SK-N-SH (cell line): ENCODE data around the gene MYO18A.

Experiments
- CTCF ChIP-seq: fragments of 200-600 bp; sonication (generic); IDR thresholded peaks from 2 replicates; pipeline ENCODE4 v1.6.1; 2017; ENCODE audit warnings: antibody characterized with exemption, mild to moderate bottlenecking, moderate library complexity
- EZH2phosphoT487 ChIP-seq: fragments of 200-600 bp; sonication (generic); IDR thresholded peaks from 2 replicates; pipeline ENCODE4 v1.6.1; 2017; ENCODE audit warnings: low read depth, mixed run types, mild to moderate bottlenecking, antibody characterized with exemption, moderate library complexity, borderline replicate concordance
- FOXM1 ChIP-seq: IDR thresholded peaks from 2 replicates; pipeline ENCODE4 v1.4.0; 2012; ENCODE audit warnings: low read depth, mild to moderate bottlenecking
- GABPA ChIP-seq: IDR thresholded peaks from 2 replicates; pipeline ENCODE4 v1.4.0; 2012; ENCODE audit warnings: low read depth, mild to moderate bottlenecking
- POLR2AphosphoS5 ChIP-seq: IDR thresholded peaks from 2 replicates; pipeline ENCODE4 v1.6.1; 2012; ENCODE audit warnings: low read depth, low read length
- RCOR1 ChIP-seq: fragments of 150-350 bp; IDR thresholded peaks from 2 replicates; pipeline ENCODE4 v1.6.1; 2017; ENCODE audit warnings: antibody characterized with exemption, low read length
- REST ChIP-seq: IDR thresholded peaks from 2 replicates; pipeline ENCODE4 v1.6.1; 2012; ENCODE audit warnings: mild to moderate bottlenecking, low read depth, low read length, moderate library complexity
- SIN3A ChIP-seq: IDR thresholded peaks from 2 replicates; pipeline ENCODE4 v1.6.1; 2012; ENCODE audit warnings: low read depth, mild to moderate bottlenecking, low read length, moderate library complexity, borderline replicate concordance
- TAF1 ChIP-seq: IDR thresholded peaks from 2 replicates; pipeline ENCODE4 v1.6.1; 2012; ENCODE audit warnings: low read depth, mild to moderate bottlenecking, low read length, moderate library complexity, borderline replicate concordance
- YY1 ChIP-seq: IDR thresholded peaks from 2 replicates; pipeline ENCODE4 v1.4.0; 2012; ENCODE audit warnings: low read depth, mild to moderate bottlenecking
- TF ChIP-seq, protein P1 (sequence below): fragments of 150-350 bp; IDR thresholded peaks from 2 replicates; pipeline ENCODE4 v1.6.1; 2017; ENCODE audit warnings: antibody characterized with exemption, low read length, low read depth, borderline replicate concordance
- TF ChIP-seq, protein P2 (sequence below): IDR thresholded peaks from 2 replicates; pipeline ENCODE4 v1.4.0; 2012; ENCODE audit warnings: low read depth, borderline replicate concordance
- TF ChIP-seq, protein P3 (sequence below): IDR thresholded peaks from 2 replicates; pipeline ENCODE4 v1.4.0; 2012; ENCODE audit warnings: low read depth

- TF ChIP-seq CTCF, result no peak
- TF ChIP-seq YY1, result no peak
- no peak for TF ChIP-seq TAF1
- no peak for TF ChIP-seq REST
- no peak for TF ChIP-seq GABPA
- no peak for TF ChIP-seq SIN3A
- TF ChIP-seq EZH2phosphoT487, result no peak
- TF ChIP-seq, protein P1, sequence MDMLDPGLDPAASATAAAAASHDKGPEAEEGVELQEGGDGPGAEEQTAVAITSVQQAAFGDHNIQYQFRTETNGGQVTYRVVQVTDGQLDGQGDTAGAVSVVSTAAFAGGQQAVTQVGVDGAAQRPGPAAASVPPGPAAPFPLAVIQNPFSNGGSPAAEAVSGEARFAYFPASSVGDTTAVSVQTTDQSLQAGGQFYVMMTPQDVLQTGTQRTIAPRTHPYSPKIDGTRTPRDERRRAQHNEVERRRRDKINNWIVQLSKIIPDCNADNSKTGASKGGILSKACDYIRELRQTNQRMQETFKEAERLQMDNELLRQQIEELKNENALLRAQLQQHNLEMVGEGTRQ, result no peak
- TF ChIP-seq FOXM1, result no peak
- no peak for TF ChIP-seq POLR2AphosphoS5
- no peak for TF ChIP-seq RCOR1
- TF ChIP-seq, protein P2, sequence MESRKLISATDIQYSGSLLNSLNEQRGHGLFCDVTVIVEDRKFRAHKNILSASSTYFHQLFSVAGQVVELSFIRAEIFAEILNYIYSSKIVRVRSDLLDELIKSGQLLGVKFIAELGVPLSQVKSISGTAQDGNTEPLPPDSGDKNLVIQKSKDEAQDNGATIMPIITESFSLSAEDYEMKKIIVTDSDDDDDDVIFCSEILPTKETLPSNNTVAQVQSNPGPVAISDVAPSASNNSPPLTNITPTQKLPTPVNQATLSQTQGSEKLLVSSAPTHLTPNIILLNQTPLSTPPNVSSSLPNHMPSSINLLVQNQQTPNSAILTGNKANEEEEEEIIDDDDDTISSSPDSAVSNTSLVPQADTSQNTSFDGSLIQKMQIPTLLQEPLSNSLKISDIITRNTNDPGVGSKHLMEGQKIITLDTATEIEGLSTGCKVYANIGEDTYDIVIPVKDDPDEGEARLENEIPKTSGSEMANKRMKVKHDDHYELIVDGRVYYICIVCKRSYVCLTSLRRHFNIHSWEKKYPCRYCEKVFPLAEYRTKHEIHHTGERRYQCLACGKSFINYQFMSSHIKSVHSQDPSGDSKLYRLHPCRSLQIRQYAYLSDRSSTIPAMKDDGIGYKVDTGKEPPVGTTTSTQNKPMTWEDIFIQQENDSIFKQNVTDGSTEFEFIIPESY, result no peak
- TF ChIP-seq, protein P3, sequence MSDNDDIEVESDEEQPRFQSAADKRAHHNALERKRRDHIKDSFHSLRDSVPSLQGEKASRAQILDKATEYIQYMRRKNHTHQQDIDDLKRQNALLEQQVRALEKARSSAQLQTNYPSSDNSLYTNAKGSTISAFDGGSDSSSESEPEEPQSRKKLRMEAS, result no peak
Measured at GRCh38 chr17:29160253-29160652, 19.9 kb downstream of the MYO18A start.
